Activated T-cell treated with anti-CD3 and anti-CD28 coated beads, Interleukin-2, amount 50 U/mL, for 72 hours (primary cell): ENCODE data around the gene TCN2. TPM values are rescaled to one million over a fixed set of nuclear protein-coding genes. Genes with fewer than 3 reads are reported as not detected.
"Not testable (repeated sequence)": the region's sequence is repeated elsewhere in the genome, so short reads cannot be mapped to it uniquely, and the experiment has no call there.

Experiments used
- ATAC-seq, 2 donors: fragments of 150-1000 bp; cut with Tn5 transposase; replicated peaks in 1 of 2; 2 replicates each; pipeline ENCODE4 v1.10.0; 2021; ENCODE audit warnings: moderate library complexity in 2 of 2, mild to moderate bottlenecking in 1 of 2
- DNase-seq, 2 donors: peaks; one replicate each; pipeline ENCODE4 v3.0.0; 2021 to 2022; ENCODE audit warnings: mixed read lengths in 1 of 2
- H3K27ac Mint-ChIP-seq: one replicate; pipeline ENCODE4 v1.8.0; 2022; ENCODE audit warnings: mild to moderate bottlenecking, moderate library complexity, mixed read lengths
- H3K27me3 Mint-ChIP-seq: one replicate; pipeline ENCODE4 v1.8.0; 2022; ENCODE audit warnings: low read depth, mixed read lengths
- H3K36me3 Mint-ChIP-seq, 2 donors: one replicate each; pipeline ENCODE4 v1.8.0; 2022; ENCODE audit warnings: mixed read lengths in 2 of 2, mild to moderate bottlenecking in 1 of 2; ENCODE audit not compliant: insufficient read depth in 2 of 2
- H3K4me1 Mint-ChIP-seq: one replicate; pipeline ENCODE4 v1.8.0; 2022; ENCODE audit warnings: low read depth, mixed read lengths
- H3K4me3 Mint-ChIP-seq, 2 donors: one replicate each; pipeline ENCODE4 v1.8.0; 2022; ENCODE audit warnings: mild to moderate bottlenecking in 2 of 2, mixed read lengths in 2 of 2, moderate library complexity in 2 of 2
- H3K9me3 Mint-ChIP-seq, 2 donors: one replicate each; pipeline ENCODE4 v1.8.0; 2022; ENCODE audit warnings: mixed read lengths in 2 of 2
- total RNA-seq, 2 donors: library from RNA; stranded (reverse); gene quantifications; one replicate each; pipeline ENCODE4 v1.2.3, GENCODE V29; 2022

Gene TCN2
- total RNA-seq, 2 donors from 2014 or later = 0.44 to 1.3 TPM

DNA sequence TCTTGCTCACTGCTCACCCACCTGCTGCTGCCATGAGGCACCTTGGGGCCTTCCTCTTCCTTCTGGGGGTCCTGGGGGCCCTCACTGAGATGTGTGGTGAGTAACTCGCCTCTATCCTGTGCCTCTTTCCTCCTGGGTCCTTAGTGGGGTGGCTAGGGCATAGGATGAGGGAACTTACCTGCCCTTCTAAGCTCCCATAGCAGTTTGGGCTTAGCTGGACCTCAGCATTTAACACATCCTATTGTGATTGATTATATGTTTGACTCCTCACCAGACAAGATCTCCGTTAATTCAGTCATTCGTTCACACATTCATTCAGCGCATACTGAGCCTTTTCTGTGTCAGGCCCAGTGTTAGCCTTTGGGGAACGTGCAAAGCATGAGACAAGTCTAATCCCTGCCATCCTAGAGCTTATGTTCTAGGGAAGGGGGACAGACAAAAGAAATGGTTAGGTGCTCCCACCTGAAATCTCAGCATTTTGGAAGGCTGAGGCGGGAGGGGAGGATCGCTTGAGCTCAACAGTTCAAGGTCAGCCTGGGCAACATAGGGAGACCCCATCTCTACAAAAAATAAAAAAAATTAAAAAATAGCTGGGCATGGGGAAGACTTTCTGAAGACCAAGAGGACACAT is 441 bp downstream of the TCN2 start:
- H3K9me3 Mint-ChIP-seq = no peaks in the 10 kb centered on the region
- peaks cover 49% of the 10 kb centered on the region for H3K4me1 Mint-ChIP-seq

DNA sequence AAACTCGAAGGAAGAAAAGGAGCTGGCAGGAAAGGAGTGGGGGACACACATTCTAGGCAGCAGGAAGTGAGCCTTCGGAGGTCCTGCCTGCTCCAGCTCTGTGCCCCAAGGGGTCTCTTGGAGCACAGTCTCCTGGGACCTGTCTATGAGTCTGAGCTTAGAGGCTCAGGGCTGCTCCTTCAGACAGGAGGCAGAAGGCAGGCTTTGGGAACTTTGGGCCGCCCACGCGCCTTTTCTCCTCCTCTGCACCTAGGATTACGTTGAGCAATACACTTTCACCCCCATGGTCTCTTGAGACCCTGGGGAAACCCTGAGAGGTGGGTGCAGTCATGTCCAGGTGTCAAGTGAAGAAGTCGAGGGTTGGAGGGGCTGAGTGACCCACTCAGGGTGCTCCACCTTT is 965 bp downstream of the TCN2 start:
- Mint-ChIP-seq H3K36me3 (no peaks in the 10 kb centered on the region), H3K4me3 (no peak overlapping the region), H3K4me1 (peaks cover 46% of the 10 kb centered on the region), H3K27ac (no peak overlapping the region), H3K9me3 (no peaks in the 10 kb centered on the region), H3K27me3 (no peaks in the 10 kb centered on the region)
- DNase-seq (no peak), ATAC-seq (no peak)

More for the DNA sequence above, 441 bp downstream of the TCN2 start:
- DNase-seq = no peak
- H3K27me3 Mint-ChIP-seq = no peaks in the 10 kb centered on the region
- H3K36me3 Mint-ChIP-seq = no peaks in the 10 kb centered on the region
- H3K4me3 Mint-ChIP-seq = peak overlapping the region; percentile 72 to 91
- no peak overlapping the region for H3K27ac Mint-ChIP-seq
- ATAC-seq = no peak

DNA sequence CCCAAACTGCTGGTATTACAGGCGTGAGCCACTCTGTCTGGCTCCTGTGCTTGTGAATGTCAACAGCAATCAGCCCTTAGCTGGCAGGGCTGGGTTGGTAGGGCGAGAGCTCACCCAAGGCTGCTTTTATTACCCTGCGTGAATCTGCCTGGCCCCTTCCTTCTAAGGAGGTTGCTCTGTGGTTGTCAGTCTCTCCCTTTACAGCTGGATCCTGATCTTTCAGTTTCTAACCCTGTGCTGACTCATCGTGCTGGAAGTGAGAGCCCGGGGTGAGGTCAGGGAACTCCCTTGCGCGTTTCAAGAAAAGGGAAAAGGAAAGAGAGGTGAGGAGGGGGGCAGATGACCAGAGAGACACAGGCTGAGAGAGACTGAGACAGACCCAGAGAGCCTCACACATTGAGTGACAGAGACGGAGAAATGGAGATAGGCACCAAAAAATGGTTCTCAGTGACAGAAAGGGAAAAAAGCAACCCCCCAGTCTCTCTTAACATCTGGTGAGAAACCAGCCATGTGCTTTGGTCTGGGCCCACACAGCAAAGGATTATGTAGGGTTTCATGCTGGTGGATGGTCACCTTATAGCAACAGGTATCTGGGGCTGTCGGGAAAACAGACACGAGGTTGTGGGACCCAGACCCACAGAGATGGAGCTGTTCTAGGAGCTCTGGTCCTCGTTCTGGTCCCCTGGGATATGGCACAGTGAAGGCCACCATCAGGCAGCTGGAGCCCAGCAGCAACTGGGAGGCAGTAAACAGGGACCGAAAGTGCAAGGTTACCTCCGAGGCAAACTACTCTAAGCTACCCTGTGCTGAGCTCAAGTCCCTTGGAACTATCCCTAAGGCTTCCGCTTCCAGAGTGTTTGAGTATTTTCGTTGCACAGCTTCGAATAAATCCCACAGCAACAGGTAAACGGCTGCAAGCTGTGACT is 2.5 kb downstream of the TCN2 start:
- no peak overlapping the region for H3K27ac Mint-ChIP-seq
- ATAC-seq (peak; percentile 64 to 72), DNase-seq (peak; percentile 42 to 46)
- H3K27me3 Mint-ChIP-seq = no peaks in the 10 kb centered on the region
- peak overlapping the region; percentile 0 to 57 for H3K4me3 Mint-ChIP-seq
- H3K9me3 Mint-ChIP-seq = no peaks in the 10 kb centered on the region
- no peaks in the 10 kb centered on the region for H3K36me3 Mint-ChIP-seq
- peaks cover 46% of the 10 kb centered on the region for H3K4me1 Mint-ChIP-seq

DNA sequence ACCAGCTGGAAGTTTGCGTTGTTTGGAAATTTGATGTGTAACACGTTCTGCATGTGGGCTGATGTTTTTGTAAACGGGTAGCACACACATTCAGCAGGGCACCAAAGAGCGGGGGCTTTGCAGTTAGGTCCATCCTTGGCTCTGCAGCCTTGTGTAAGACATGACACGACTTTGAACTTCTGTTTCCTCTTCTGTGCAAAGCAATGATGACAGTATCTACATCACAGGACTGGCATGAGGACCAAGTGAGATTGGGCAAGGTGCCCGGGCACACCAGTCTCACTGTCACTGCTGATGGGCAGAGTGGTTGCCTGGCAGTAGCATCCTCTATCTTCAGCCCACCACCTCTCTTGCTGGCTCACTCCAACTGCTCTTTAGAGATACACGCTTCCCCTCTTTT is 3.3 kb downstream of the TCN2 start:
- ATAC-seq (no peak), DNase-seq (no peak)
- H3K27me3 Mint-ChIP-seq = no peaks in the 10 kb centered on the region
- peaks cover 45% of the 10 kb centered on the region for H3K4me1 Mint-ChIP-seq
- no peaks in the 10 kb centered on the region for H3K9me3 Mint-ChIP-seq
- H3K36me3 Mint-ChIP-seq = no peaks in the 10 kb centered on the region
- no peak overlapping the region for H3K4me3 Mint-ChIP-seq
- H3K27ac Mint-ChIP-seq = no peak overlapping the region

DNA sequence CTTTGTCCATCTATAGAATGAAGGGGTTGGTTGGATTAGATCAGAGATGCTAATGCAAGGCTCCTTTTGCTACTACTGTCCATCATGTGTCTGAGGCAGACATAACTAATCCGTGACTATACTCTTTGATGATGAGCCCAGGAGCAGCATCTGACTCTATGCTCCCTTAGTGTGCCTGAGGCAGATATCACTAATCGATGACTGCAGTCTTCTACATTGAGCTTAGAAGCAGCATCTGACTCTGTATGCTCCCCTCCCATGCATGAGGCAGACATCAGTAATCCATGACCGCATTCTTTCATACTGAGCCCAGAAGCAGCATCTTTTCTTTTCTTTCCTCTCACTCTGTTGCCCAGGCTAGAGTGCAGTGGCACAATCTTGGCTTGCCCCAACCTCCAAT is 4.2 kb downstream of the TCN2 start:
- peaks cover 36% of the 10 kb centered on the region for H3K4me1 Mint-ChIP-seq
- no peak for ATAC-seq
- H3K27me3 Mint-ChIP-seq = no peaks in the 10 kb centered on the region
- no peak overlapping the region for H3K4me3 Mint-ChIP-seq
- no peak overlapping the region for H3K27ac Mint-ChIP-seq
- no peaks in the 10 kb centered on the region for H3K36me3 Mint-ChIP-seq
- H3K9me3 Mint-ChIP-seq = no peaks in the 10 kb centered on the region
- no peak for DNase-seq

DNA sequence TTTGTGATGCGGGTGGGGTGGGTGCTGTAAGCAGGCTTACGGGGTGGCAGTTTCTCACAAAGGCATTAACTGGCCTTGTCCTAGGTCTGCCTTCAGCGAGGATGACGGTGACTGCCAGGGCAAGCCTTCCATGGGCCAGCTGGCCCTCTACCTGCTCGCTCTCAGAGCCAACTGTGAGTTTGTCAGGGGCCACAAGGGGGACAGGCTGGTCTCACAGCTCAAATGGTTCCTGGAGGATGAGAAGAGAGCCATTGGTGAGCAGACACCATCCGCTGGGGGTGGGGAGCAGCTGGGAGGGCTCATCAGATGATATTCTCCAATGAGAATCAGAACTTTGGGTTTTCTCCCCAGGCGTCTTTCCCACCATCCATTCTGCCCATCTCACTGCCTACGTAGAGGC is 5.8 kb downstream of the TCN2 start:
- Mint-ChIP-seq H3K4me3 (no peak overlapping the region), H3K27me3 (no peaks in the 10 kb centered on the region), H3K9me3 (no peaks in the 10 kb centered on the region), H3K4me1 (peaks cover 20% of the 10 kb centered on the region), H3K27ac (no peak overlapping the region), H3K36me3 (no peaks in the 10 kb centered on the region)
- no peak for ATAC-seq
- DNase-seq = no peak

DNA sequence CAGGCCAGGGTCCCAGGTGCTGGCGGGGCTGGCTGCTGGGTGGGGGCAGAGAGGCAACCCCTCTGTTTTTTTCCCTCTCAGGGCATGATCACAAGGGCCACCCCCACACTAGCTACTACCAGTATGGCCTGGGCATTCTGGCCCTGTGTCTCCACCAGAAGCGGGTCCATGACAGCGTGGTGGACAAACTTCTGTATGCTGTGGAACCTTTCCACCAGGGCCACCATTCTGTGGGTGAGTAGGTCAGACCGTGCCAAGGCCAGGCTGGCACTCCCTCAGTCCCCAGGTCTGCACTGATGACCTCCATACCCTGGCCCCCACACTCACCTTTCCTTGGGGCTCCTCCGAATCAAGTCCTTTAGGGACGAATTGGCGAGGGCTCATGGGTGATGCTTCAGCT is 7.3 kb downstream of the TCN2 start:
- Mint-ChIP-seq H3K27ac (no peak overlapping the region), H3K9me3 (no peaks in the 10 kb centered on the region), H3K36me3 (no peaks in the 10 kb centered on the region), H3K27me3 (no peaks in the 10 kb centered on the region), H3K4me1 (peaks cover 5% of the 10 kb centered on the region), H3K4me3 (no peak overlapping the region)
- ATAC-seq = no peak
- DNase-seq = no peak

DNA sequence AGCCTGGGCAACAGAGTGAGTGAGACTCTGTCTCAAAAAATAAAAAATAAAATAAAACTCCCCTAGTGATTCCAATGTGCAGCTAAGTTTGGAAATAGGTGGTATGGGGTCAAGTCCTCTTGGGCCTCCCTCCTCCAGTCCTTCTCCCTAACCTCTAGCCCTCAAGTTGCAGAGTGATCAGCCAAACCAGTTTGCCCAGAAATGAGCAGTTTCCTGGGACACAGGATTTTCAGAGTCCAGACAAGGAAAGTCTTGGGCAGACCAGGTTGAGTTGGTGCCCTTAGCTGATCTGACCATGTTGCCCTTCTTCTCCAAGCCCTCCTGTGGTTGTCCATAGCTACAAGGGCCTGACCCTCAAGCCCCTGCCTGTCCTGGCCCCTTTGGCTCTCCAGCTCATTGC is 7.9 kb downstream of the TCN2 start:
- Mint-ChIP-seq H3K4me1 (no peaks in the 10 kb centered on the region), H3K4me3 (no peak overlapping the region), H3K27ac (no peak overlapping the region), H3K36me3 (no peaks in the 10 kb centered on the region), H3K27me3 (no peaks in the 10 kb centered on the region), H3K9me3 (no peaks in the 10 kb centered on the region)
- no peak for ATAC-seq
- no peak for DNase-seq

DNA sequence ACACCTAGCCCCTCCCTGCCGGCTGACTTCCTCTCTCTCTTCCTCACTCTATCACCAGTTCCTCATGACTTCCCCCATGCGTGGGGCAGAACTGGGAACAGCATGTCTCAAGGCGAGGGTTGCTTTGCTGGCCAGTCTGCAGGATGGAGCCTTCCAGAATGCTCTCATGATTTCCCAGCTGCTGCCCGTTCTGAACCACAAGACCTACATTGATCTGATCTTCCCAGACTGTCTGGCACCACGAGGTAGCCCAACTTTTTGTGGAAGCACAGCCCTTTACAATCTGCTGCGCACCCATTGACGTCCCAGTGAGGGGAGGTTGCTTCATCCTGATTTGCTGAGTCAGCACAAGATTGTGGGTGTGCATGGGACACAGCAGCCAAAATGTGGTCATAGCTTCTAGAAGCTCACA is 8.6 kb downstream of the TCN2 start:
- Mint-ChIP-seq H3K27ac (no peak overlapping the region), H3K4me1 (no peaks in the 10 kb centered on the region), H3K36me3 (no peaks in the 10 kb centered on the region), H3K4me3 (no peak overlapping the region), H3K27me3 (no peaks in the 10 kb centered on the region), H3K9me3 (no peaks in the 10 kb centered on the region)
- no peak for ATAC-seq
- no peak for DNase-seq

DNA sequence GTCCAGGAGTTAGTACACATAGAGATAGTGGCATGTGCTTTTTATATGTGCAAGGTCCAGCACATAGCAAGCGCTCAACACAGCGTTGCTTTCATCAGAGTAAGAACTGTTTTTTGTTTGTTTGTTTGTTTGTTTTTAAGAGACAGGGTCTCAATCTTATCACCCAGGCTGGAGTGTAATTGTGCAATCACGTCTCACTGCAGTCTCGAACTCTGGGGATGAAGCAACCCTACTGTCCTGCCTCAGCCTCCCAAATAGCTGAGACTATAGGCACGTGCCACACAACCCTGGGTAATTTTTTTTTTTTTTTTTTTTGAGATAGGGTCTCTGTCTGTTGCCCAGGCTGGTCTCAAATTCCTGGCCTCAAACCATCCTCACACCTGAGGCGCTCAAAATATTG is 10.8 kb downstream of the TCN2 start:
- H3K36me3 Mint-ChIP-seq = no peaks in the 10 kb centered on the region
- no peaks in the 10 kb centered on the region for H3K4me1 Mint-ChIP-seq
- H3K9me3 Mint-ChIP-seq = no peaks in the 10 kb centered on the region
- DNase-seq (no peak), ATAC-seq (no peak)
- H3K27ac Mint-ChIP-seq = no peak overlapping the region
- no peak overlapping the region for H3K4me3 Mint-ChIP-seq
- H3K27me3 Mint-ChIP-seq = no peaks in the 10 kb centered on the region

DNA sequence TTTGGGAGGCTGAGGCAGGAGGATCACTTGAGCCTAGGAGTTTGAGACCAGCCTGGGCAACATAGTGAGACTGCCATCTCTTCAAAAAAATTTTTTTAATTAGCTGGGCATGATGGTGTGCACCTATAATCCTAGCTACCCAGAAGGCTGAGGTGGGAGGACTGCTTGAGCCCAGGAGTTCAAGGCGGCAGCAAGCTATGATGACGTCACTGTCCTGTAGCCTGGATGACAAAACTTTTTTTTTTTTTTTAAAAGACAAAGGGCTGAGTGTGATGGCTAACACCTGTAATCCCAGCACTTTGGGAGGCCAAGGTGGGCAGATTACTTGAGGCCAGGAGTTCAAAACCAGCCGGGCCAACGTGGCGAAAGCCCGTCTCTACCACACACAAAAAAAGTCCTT is 12.9 kb downstream of the TCN2 start:
- ATAC-seq, DNase-seq, H3K4me1 Mint-ChIP-seq, H3K27ac Mint-ChIP-seq, H3K9me3 Mint-ChIP-seq, H3K27me3 Mint-ChIP-seq, H3K36me3 Mint-ChIP-seq, H3K4me3 Mint-ChIP-seq: not testable (repeated sequence)

DNA sequence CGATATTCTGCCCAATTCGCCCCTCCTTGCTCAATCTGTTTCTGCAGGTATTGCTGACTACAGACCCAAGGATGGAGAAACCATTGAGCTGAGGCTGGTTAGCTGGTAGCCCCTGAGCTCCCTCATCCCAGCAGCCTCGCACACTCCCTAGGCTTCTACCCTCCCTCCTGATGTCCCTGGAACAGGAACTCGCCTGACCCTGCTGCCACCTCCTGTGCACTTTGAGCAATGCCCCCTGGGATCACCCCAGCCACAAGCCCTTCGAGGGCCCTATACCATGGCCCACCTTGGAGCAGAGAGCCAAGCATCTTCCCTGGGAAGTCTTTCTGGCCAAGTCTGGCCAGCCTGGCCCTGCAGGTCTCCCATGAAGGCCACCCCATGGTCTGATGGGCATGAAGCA is 19.4 kb downstream of the TCN2 start:
- Mint-ChIP-seq H3K4me1 (no peaks in the 10 kb centered on the region), H3K36me3 (no peaks in the 10 kb centered on the region), H3K27ac (no peak overlapping the region), H3K27me3 (no peaks in the 10 kb centered on the region), H3K9me3 (no peaks in the 10 kb centered on the region), H3K4me3 (no peak overlapping the region)
- no peak for DNase-seq
- ATAC-seq = no peak

DNA sequence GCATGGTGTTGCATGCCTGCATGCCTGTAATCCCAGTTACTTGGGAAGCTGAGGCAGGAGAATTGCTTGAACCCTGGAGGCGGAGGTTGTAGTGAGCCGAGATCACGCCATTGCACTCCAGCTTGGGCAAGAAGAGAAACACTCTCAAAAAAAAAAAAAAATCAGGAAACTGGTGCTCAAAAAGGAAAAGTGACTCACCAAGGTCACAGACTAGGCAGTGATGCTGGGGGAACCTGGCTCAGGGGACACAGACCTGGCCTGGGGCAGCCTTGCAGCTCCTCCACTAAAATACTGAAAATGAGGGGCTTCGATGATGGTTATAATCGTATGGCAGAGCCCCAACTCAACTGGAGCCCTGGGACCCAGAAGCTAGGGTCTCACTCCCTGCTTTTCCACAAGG is 20.5 kb downstream of the TCN2 start:
- H3K27ac Mint-ChIP-seq = no peak overlapping the region
- H3K27me3 Mint-ChIP-seq = no peaks in the 10 kb centered on the region
- no peaks in the 10 kb centered on the region for H3K4me1 Mint-ChIP-seq
- no peaks in the 10 kb centered on the region for H3K9me3 Mint-ChIP-seq
- DNase-seq (no peak), ATAC-seq (no peak)
- no peaks in the 10 kb centered on the region for H3K36me3 Mint-ChIP-seq
- no peak overlapping the region for H3K4me3 Mint-ChIP-seq

DNA sequence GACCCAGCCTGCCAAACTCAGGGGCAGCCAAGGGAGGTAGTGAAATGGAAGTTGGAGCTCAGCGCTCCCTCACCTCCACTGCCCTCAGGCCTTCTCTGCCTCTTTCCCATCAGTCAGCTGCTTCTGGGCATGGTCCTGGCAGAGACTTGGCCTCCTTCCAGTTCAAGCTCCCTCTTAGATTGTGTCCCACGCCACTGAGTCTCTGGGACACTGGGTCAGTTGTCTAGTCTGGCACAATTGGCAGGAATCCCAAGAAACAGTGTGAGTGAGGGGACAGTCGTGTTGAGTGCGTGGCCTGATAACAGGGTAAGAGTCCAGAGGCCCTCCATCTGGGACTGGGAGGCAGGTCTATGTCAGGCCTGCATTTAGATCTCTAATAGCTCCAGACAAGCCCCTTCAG is 21.5 kb downstream of the TCN2 start:
- no peak overlapping the region for H3K27ac Mint-ChIP-seq
- H3K4me1 Mint-ChIP-seq = no peaks in the 10 kb centered on the region
- no peaks in the 10 kb centered on the region for H3K36me3 Mint-ChIP-seq
- no peaks in the 10 kb centered on the region for H3K27me3 Mint-ChIP-seq
- ATAC-seq (no peak), DNase-seq (no peak)
- H3K9me3 Mint-ChIP-seq = no peaks in the 10 kb centered on the region
- no peak overlapping the region for H3K4me3 Mint-ChIP-seq
